A549 (cell line): ENCODE measurements around the gene UBE2E3. TPM values are rescaled to one million over a fixed set of nuclear protein-coding genes. Genes with fewer than 3 reads are reported as not detected.

Experiments
- ATAC-seq, 2 experiments: fragments of 200-7000 bp in 1 of 2; fragments of >200 bp in 1 of 2; cut with Nextera tagmentation in 1 of 2; cut with Tn5 transposase in 1 of 2; 3 replicates each; pipeline versions ENCODE4 v1.8.0 to v1.9.1; 2018 to 2020; ENCODE audit warnings: mild to moderate bottlenecking in 1 of 2, moderate library complexity in 1 of 2
- CTCF ChIA-PET: fragments of 300-600 bp; sonication (Branson Sonifier 250); formaldehyde crosslinking; extraction: SDS; loops from one replicate; lab custom pipeline; 2021; ENCODE audit warnings: antibody characterized with exemption, inconsistent platforms; lab: Yijun Ruan, JAX
- POLR2A ChIA-PET: fragments of 350-600 bp; formaldehyde crosslinking; extraction: SDS; loops from one replicate; lab custom pipeline; 2021; ENCODE audit warnings: antibody characterized with exemption, inconsistent platforms; lab: Yijun Ruan, JAX
- DNase-seq, 2 experiments: peaks; one replicate each; pipeline versions ENCODE4 v3.0.0 to v3.0.0-alpha.2; 2011 to 2016; ENCODE audit warnings: low read depth in 1 of 2, low spot score in 1 of 2
- FAIRE-seq: peaks from 2 replicates; lab custom pipeline; 2011; peaks lifted over from hg19 to GRCh38; lab: Jason Lieb, UNC
- H3K27ac ChIP-seq, 2 experiments: fragments of >200 bp; sonication (Bioruptor Twin); formaldehyde crosslinking; 3 replicates each; pipeline ENCODE4 v1.5.1; 2016 to 2017
- H3K4me1 ChIP-seq: fragments of >200 bp; sonication (Bioruptor Twin); formaldehyde crosslinking; 3 replicates; pipeline ENCODE4 v1.6.1; 2016
- H3K4me2 ChIP-seq: fragments of >200 bp; sonication (Bioruptor Twin); formaldehyde crosslinking; 3 replicates; pipeline ENCODE4 v1.6.1; 2016
- H3K4me3 ChIP-seq: fragments of >200 bp; sonication (Bioruptor Twin); formaldehyde crosslinking; 3 replicates; pipeline ENCODE4 v1.5.1; 2016
- H3K9me3 ChIP-seq: fragments of >200 bp; sonication (Bioruptor Twin); formaldehyde crosslinking; 3 replicates; pipeline ENCODE4 v1.6.1; 2016
- CBX8 ChIP-seq: fragments of 200-600 bp; sonication (generic); IDR thresholded peaks from 2 replicates; pipeline ENCODE4 v1.6.1; 2016
- CHD2 ChIP-seq: fragments of 150-350 bp; IDR thresholded peaks from 2 replicates; pipeline ENCODE4 v1.6.1; 2014; ENCODE audit warnings: low read length; ENCODE audit not compliant: partially characterized antibody
- EHMT2 ChIP-seq: fragments of 200-600 bp; sonication (generic); IDR thresholded peaks from 2 replicates; pipeline ENCODE4 v1.6.1; 2016; ENCODE audit warnings: antibody characterized with exemption, low read depth, mild to moderate bottlenecking, moderate library complexity
- ESRRA ChIP-seq: fragments of 150-350 bp; IDR thresholded peaks from 2 replicates; pipeline ENCODE4 v1.6.1; 2014; ENCODE audit warnings: mild to moderate bottlenecking, low read length, borderline replicate concordance
- FOXS1 ChIP-seq: fragments of 250-450 bp; sonication (Bioruptor Pico); IDR thresholded peaks from 2 replicates; pipeline ENCODE4 v1.5.0; 2020; ENCODE audit warnings: mild to moderate bottlenecking, moderate library complexity
- HOXB13 ChIP-seq: fragments of 250-450 bp; sonication (Bioruptor Pico); IDR thresholded peaks from 2 replicates; pipeline ENCODE4 v1.5.0; 2020; ENCODE audit warnings: low read depth, mild to moderate bottlenecking, moderate library complexity
- KDM5A ChIP-seq: fragments of 200-600 bp; sonication (generic); IDR thresholded peaks from 2 replicates; pipeline ENCODE4 v1.6.1; 2016; ENCODE audit warnings: antibody characterized with exemption, mild to moderate bottlenecking
- NR3C1 ChIP-seq: fragments of >200 bp; sonication (Bioruptor Twin); formaldehyde crosslinking; IDR thresholded peaks from 3 replicates; pipeline ENCODE4 v1.6.1; 2017
- POLR2A ChIP-seq: IDR thresholded peaks from 2 replicates; pipeline ENCODE4 v1.6.1; 2012; ENCODE audit warnings: mild to moderate bottlenecking, low read length
- RAD21 ChIP-seq, 2 experiments: fragments of >200 bp in 1 of 2; sonication (Bioruptor Twin) in 1 of 2; formaldehyde crosslinking in 1 of 2; IDR thresholded peaks in 1 of 2; conservative IDR thresholded peaks in 1 of 2; 2 replicates in 1 of 2; 3 replicates in 1 of 2; pipeline ENCODE4 v1.6.1; 2012 to 2018; ENCODE audit warnings: inconsistent platforms in 1 of 2
- RARB ChIP-seq: fragments of 250-450 bp; sonication (Bioruptor Pico); IDR thresholded peaks from 2 replicates; pipeline ENCODE4 v1.8.0; 2021; ENCODE audit warnings: mild to moderate bottlenecking, moderate library complexity
- RNF2 ChIP-seq: fragments of 200-600 bp; sonication (generic); IDR thresholded peaks from 2 replicates; pipeline ENCODE4 v1.6.1; 2016; ENCODE audit warnings: low read depth, mild to moderate bottlenecking, antibody characterized with exemption, moderate library complexity, borderline replicate concordance
- SREBF2 ChIP-seq: fragments of 450-650 bp; IDR thresholded peaks from 2 replicates; pipeline ENCODE4 v1.6.1; 2014; ENCODE audit warnings: mild to moderate bottlenecking, moderate library complexity
- TP53 ChIP-seq: fragments of 250-450 bp; sonication (Bioruptor Pico); IDR thresholded peaks from 2 replicates; pipeline ENCODE4 v1.5.0; 2021; ENCODE audit warnings: mild to moderate bottlenecking, moderate library complexity
- ZFP36 ChIP-seq: fragments of 450-650 bp; IDR thresholded peaks from 2 replicates; pipeline ENCODE4 v1.6.1; 2014; ENCODE audit warnings: borderline replicate concordance; ENCODE audit not compliant: partially characterized antibody
- ZNF302 ChIP-seq: fragments of 250-450 bp; sonication (Bioruptor Pico); IDR thresholded peaks from 2 replicates; pipeline ENCODE4 v1.9.0; 2021; ENCODE audit warnings: inconsistent platforms, mild to moderate bottlenecking, moderate library complexity
- ZSCAN20 ChIP-seq: fragments of 250-450 bp; sonication (Bioruptor Pico); IDR thresholded peaks from 2 replicates; pipeline ENCODE4 v1.8.0; 2022; ENCODE audit warnings: mild to moderate bottlenecking, moderate library complexity
- whole genome bisulfite sequencing: methylation state at CpG from one replicate; pipeline ENCODE4 v1.1.6; 2017; ENCODE audit errors: missing lambda C conversion rate; 5-methylcytosine and 5-hydroxymethylcytosine counted together
- polyA plus RNA-seq, 4 experiments: library from polyadenylated mRNA; depleted of rRNA in 3 of 4; stranded (reverse); fragments of >200 nt; fragmentation: RNase III in 1 of 4; extraction: RNeasy Plus Mini Kit Qiagen cat#74134 plus additional on column Dnase treatment in 1 of 4; gene quantifications; 2 replicates in 3 of 4; 3 replicates in 1 of 4; pipeline ENCODE4 v1.2.3, GENCODE V29; 2011 to 2017
- TF ChIP-seq, protein P1 (sequence below): IDR thresholded peaks from 2 replicates; pipeline ENCODE4 v1.6.1; 2012; ENCODE audit warnings: low read depth, borderline replicate concordance
- TF ChIP-seq, protein P2 (sequence below): fragments of 250-450 bp; sonication (Bioruptor Pico); IDR thresholded peaks from 2 replicates; pipeline ENCODE4 v1.5.0; 2021; ENCODE audit warnings: mild to moderate bottlenecking, moderate library complexity, borderline replicate concordance
- TF ChIP-seq, protein P3 (sequence below): fragments of 250-450 bp; sonication (Bioruptor Pico); IDR thresholded peaks from 2 replicates; pipeline ENCODE4 v1.5.0; 2020; ENCODE audit warnings: low read depth, mild to moderate bottlenecking, moderate library complexity
- TF ChIP-seq, protein P4 (sequence below): fragments of 200-600 bp; sonication (generic); IDR thresholded peaks from 2 replicates; pipeline ENCODE4 v1.6.1; 2016; ENCODE audit warnings: antibody characterized with exemption, mild to moderate bottlenecking, moderate library complexity

Gene UBE2E3
- polyA plus RNA-seq, 2 of the 4 experiments (the other 2 are of a cell fraction) = 54.0 to 70.6 TPM

DNA sequence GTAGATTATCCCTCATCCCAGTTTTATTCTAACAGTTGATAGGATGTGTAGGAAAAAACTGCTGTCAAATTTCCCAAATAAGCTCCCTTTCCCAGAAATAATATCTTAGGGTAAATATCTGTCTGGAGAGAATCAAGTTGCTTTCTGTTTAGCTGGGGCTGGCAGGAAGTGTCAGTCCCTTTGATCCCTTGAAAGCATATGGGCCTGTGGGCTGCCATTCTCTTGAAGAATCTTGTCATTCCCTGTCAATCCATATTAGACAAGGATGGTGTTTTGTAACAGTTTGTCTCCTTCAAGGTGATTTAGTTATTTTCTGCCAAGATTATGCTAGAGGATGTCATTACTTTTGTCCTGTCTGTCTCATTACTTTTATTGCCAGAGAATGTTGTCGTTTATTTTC lies 37.1 kb upstream of the UBE2E3 start:
- CTCF ChIA-PET = no interaction called here
- Histone ChIP-seq H3K27ac (no peak overlapping the region), H3K4me2 (no peak overlapping the region), H3K9me3 (no peaks in the 10 kb centered on the region), H3K4me3 (no peak overlapping the region), H3K4me1 (no peaks in the 10 kb centered on the region)
- DNase-seq (no peak), ATAC-seq (no peak), FAIRE-seq (no peak)
- TF ChIP-seq RNF2 = no peak
- TF ChIP-seq, protein P1, sequence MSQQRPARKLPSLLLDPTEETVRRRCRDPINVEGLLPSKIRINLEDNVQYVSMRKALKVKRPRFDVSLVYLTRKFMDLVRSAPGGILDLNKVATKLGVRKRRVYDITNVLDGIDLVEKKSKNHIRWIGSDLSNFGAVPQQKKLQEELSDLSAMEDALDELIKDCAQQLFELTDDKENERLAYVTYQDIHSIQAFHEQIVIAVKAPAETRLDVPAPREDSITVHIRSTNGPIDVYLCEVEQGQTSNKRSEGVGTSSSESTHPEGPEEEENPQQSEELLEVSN = no peak
- no peak for TF ChIP-seq EHMT2
- TF ChIP-seq ESRRA = no peak
- no peak for TF ChIP-seq ZFP36
- no peak for TF ChIP-seq RARB
- no peak for TF ChIP-seq RAD21 (conservative IDR thresholded peaks at IDR 0.05 in 1 of 2, IDR thresholded peaks at IDR 0.05 in 1 of 2)
- TF ChIP-seq ZSCAN20 (CRISPR knock-in tag) = no peak
- TF ChIP-seq, protein P2, sequence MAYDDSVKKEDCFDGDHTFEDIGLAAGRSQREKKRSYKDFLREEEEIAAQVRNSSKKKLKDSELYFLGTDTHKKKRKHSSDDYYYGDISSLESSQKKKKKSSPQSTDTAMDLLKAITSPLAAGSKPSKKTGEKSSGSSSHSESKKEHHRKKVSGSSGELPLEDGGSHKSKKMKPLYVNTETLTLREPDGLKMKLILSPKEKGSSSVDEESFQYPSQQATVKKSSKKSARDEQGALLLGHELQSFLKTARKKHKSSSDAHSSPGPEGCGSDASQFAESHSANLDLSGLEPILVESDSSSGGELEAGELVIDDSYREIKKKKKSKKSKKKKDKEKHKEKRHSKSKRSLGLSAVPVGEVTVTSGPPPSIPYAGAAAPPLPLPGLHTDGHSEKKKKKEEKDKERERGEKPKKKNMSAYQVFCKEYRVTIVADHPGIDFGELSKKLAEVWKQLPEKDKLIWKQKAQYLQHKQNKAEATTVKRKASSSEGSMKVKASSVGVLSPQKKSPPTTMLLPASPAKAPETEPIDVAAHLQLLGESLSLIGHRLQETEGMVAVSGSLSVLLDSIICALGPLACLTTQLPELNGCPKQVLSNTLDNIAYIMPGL = no peak
- TF ChIP-seq KDM5A = no peak
- TF ChIP-seq NR3C1 = no peak
- TF ChIP-seq SREBF2 = no peak
- no peak for TF ChIP-seq ZNF302 (CRISPR knock-in tag)
- no peak for TF ChIP-seq CHD2
- TF ChIP-seq POLR2A = no peak
- no peak for TF ChIP-seq TP53 (CRISPR knock-in tag)
- no peak for TF ChIP-seq FOXS1 (CRISPR knock-in tag)
- no peak for TF ChIP-seq CBX8
- no peak for TF ChIP-seq HOXB13 (CRISPR knock-in tag)
- TF ChIP-seq, protein P3, sequence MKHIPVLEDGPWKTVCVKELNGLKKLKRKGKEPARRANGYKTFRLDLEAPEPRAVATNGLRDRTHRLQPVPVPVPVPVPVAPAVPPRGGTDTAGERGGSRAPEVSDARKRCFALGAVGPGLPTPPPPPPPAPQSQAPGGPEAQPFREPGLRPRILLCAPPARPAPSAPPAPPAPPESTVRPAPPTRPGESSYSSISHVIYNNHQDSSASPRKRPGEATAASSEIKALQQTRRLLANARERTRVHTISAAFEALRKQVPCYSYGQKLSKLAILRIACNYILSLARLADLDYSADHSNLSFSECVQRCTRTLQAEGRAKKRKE (CRISPR knock-in tag) = no peak
- WGBS = 73% methylated on average over 1 of the region's 1 CpG
- POLR2A ChIA-PET = no interaction called here

DNA sequence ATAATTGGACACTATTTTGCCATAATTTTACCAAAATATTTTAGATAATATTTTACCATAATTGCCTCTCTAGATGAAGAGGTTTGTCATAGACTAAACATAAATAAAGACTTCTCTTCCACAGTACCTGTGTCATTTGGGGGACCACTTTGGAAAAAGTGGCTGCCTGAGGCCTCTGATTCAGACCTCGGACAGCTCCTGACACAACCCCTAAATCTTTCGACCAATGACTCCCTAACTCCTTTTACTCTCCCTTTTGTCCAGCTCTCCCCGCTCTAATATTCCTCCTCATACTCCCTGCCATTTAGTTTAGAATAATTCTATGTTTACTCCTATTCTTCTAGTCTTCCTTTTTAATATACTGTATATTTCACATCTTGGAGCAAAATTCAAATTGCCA lies 36.0 kb upstream of the UBE2E3 start:
- WGBS = 59% methylated on average over 3 of the region's 3 CpGs
- FAIRE-seq = no peak
- Histone ChIP-seq H3K27ac (no peak overlapping the region), H3K4me3 (no peak overlapping the region)
- TF ChIP-seq KDM5A = no peak
- TF ChIP-seq, protein P4, sequence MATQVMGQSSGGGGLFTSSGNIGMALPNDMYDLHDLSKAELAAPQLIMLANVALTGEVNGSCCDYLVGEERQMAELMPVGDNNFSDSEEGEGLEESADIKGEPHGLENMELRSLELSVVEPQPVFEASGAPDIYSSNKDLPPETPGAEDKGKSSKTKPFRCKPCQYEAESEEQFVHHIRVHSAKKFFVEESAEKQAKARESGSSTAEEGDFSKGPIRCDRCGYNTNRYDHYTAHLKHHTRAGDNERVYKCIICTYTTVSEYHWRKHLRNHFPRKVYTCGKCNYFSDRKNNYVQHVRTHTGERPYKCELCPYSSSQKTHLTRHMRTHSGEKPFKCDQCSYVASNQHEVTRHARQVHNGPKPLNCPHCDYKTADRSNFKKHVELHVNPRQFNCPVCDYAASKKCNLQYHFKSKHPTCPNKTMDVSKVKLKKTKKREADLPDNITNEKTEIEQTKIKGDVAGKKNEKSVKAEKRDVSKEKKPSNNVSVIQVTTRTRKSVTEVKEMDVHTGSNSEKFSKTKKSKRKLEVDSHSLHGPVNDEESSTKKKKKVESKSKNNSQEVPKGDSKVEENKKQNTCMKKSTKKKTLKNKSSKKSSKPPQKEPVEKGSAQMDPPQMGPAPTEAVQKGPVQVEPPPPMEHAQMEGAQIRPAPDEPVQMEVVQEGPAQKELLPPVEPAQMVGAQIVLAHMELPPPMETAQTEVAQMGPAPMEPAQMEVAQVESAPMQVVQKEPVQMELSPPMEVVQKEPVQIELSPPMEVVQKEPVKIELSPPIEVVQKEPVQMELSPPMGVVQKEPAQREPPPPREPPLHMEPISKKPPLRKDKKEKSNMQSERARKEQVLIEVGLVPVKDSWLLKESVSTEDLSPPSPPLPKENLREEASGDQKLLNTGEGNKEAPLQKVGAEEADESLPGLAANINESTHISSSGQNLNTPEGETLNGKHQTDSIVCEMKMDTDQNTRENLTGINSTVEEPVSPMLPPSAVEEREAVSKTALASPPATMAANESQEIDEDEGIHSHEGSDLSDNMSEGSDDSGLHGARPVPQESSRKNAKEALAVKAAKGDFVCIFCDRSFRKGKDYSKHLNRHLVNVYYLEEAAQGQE = peak; percentile 56; the same call in 1 of the 2 replicates
- TF ChIP-seq, all 56 proteins: peak for 1
- DNase-seq = no peak
- CTCF ChIA-PET = no interaction called here
- Histone ChIP-seq H3K9me3 (no peaks in the 10 kb centered on the region), H3K4me2 (no peak overlapping the region), H3K4me1 (no peaks in the 10 kb centered on the region)
- ATAC-seq = no peak
- POLR2A ChIA-PET = no interaction called here
